ENCODE measurements around the gene GAL3ST3. TPM values are rescaled to one million over a fixed set of nuclear protein-coding genes. Genes with fewer than 3 reads are reported as not detected.
A peak's percentile ranks its signal among the peaks of the same experiment; 100 is the strongest.

Gene GAL3ST3
- total and polyA plus RNA-seq, 12 donors, result 0.07 to 4.6 (median 2.1) TPM

DNA sequence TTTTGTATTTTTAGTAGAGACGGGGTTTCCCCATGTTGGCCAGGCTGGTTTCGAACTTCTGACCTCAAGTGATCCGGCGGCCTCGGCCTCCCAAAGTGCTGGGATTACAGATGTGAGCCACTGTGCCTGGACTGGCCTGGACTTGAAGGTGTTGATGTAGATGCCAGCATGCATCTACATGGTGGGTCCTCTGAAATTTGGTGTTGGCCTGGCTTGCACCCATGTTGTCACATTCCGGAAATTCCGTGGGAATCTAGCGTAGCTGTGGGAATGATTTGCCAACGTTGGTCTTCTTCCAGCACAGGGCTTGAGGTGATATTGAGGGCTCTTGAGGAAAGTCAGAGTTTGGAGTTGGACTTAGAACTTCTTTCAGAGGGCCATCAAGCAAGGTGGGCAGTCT lies 27.6 kb upstream of the GAL3ST3 start:
- peak in 4 of 8 donors; percentile 8 to 39 (median 19) for ATAC-seq
- intact Hi-C loops (cut with DNase I), result loop anchor here in 3 of 10 donors (10.0 kb wide), 2 partner anchors 48 to 58 kb away; no protein-coding TSS in a partner anchor
- peak overlapping the region in 4 of 10 donors; percentile 14 to 61 (median 52) for H3K27ac ChIP-seq

DNA sequence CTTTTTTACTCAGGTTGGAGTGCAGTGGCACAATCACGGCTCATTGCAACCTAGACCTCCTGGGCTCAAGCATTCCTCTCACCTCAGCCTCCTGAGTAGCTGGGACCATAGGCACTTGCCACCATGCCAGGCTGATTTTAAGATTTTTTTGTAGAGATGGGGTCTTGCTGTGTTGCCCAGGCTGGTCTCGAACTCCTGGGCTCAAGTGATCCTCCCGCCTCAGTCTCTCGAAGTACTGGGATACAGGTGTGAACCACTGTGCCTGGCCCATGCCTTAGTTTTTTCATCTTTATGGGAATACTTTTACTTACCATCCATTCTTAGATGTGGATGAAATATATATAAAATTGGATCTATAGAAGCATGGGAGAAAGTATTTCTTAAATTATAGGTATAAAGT lies 26.3 kb upstream of the GAL3ST3 start:
- WGBS, 2 donors, result 98% methylated on average over 4 of the region's 4 CpGs
- peaks cover 0 to 40% (median 22%) of the 10 kb centered on the region in 9 donors for H3K4me1 ChIP-seq
- ATAC-seq (no peak), DNase-seq (no peak)
- TF ChIP-seq, protein P1, sequence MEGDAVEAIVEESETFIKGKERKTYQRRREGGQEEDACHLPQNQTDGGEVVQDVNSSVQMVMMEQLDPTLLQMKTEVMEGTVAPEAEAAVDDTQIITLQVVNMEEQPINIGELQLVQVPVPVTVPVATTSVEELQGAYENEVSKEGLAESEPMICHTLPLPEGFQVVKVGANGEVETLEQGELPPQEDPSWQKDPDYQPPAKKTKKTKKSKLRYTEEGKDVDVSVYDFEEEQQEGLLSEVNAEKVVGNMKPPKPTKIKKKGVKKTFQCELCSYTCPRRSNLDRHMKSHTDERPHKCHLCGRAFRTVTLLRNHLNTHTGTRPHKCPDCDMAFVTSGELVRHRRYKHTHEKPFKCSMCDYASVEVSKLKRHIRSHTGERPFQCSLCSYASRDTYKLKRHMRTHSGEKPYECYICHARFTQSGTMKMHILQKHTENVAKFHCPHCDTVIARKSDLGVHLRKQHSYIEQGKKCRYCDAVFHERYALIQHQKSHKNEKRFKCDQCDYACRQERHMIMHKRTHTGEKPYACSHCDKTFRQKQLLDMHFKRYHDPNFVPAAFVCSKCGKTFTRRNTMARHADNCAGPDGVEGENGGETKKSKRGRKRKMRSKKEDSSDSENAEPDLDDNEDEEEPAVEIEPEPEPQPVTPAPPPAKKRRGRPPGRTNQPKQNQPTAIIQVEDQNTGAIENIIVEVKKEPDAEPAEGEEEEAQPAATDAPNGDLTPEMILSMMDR (IDR thresholded peaks at IDR 0.05), result no peak
- H3K4me3 ChIP-seq, result no peak overlapping the region
- no peak overlapping the region for H3K27ac ChIP-seq
- peaks cover 0 to 57% (median 0%) of the 10 kb centered on the region in 9 donors for H3K36me3 ChIP-seq
- H3K27me3 ChIP-seq, result no peaks in the 10 kb centered on the region
- intact Hi-C loops (cut with DNase I), result loop anchor here in 3 of 10 donors (10.0 kb wide), 2 partner anchors 50 to 60 kb away; no protein-coding TSS in a partner anchor
- no peaks in the 10 kb centered on the region for H3K9me3 ChIP-seq

More for the DNA sequence above, 27.6 kb upstream of the GAL3ST3 start:
- Histone ChIP-seq H3K36me3 (peaks cover 0 to 57% (median 0%) of the 10 kb centered on the region in 9 donors), H3K4me1 (peaks cover 4 to 47% (median 28%) of the 10 kb centered on the region in 9 donors), H3K27me3 (no peaks in the 10 kb centered on the region), H3K4me3 (no peak overlapping the region), H3K9me3 (no peaks in the 10 kb centered on the region)
- no peak for DNase-seq
- TF ChIP-seq, protein P1 (IDR thresholded peaks at IDR 0.05), result no peak
- WGBS, 2 donors, result 77 to 80% methylated on average over 9 of the region's 9 CpGs

DNA sequence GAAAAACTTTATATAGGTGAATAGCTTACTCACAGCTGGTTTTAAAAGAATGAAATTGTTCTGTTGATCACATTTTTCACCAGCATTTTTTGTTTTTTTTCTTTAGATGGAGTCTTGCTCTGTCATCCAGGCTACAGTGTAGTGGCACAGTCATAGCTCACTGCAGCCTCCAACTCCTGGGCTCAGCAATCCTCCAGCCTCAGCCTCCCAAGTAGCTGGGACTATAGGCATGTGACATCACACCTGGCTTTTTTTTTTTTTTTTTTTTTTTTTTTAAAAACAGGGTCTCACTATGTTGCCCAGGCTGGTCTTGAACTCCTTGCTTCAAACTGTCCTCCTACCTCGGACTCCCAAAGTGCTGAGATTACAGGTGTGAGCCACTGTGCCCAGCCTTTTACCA lies 24.7 kb upstream of the GAL3ST3 start:
- Histone ChIP-seq H3K4me1 (peaks cover 6 to 44% (median 28%) of the 10 kb centered on the region in 9 donors), H3K4me3 (no peak overlapping the region), H3K36me3 (peaks cover 0 to 60% (median under 1%) of the 10 kb centered on the region in 9 donors), H3K27me3 (no peaks in the 10 kb centered on the region), H3K27ac (no peak overlapping the region), H3K9me3 (no peaks in the 10 kb centered on the region)
- intact Hi-C loops (cut with DNase I), result loop anchor here in 4 of 10 donors (5.0 to 10.0 kb wide), 3 partner anchors 44 to 61 kb away; no protein-coding TSS in a partner anchor
- TF ChIP-seq, protein P1 (IDR thresholded peaks at IDR 0.05), result no peak
- no peak for ATAC-seq
- no peak for DNase-seq
- 100% methylated on average over 1 of the region's 1 CpG for WGBS, 2 donors

DNA sequence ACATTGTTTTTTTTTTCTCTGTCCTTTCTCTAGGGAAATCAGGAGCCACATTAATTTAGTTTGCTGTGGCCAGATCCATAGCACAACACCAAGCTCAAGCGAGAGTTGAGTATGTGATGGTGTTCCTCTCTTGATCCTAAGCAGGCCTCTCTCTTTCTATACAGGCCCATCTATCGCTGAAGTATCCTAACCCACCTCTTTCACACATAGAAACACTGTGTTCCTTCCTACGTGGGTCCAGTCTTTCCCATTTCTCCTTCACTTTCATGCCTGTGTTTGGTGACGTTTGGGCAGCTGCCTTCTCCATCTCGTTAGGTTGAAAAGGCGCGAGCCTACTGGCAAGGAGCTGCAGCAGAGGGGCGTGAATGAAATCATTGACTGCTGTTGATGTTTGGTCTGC lies 23.6 kb upstream of the GAL3ST3 start:
- ATAC-seq (no peak), DNase-seq (no peak)
- Histone ChIP-seq H3K27ac (no peak overlapping the region), H3K9me3 (no peaks in the 10 kb centered on the region), H3K4me1 (peaks cover 12 to 51% (median 37%) of the 10 kb centered on the region in 9 donors), H3K27me3 (no peaks in the 10 kb centered on the region), H3K36me3 (peaks cover 0 to 64% (median 11%) of the 10 kb centered on the region in 9 donors), H3K4me3 (no peak overlapping the region)
- TF ChIP-seq, protein P1 (IDR thresholded peaks at IDR 0.05), result no peak
- intact Hi-C loops (cut with DNase I), result loop anchor here in 4 of 10 donors (5.0 to 10.0 kb wide), 3 partner anchors 45 to 62 kb away; no protein-coding TSS in a partner anchor
- 76% methylated on average over 8 of the region's 8 CpGs for WGBS, 2 donors

All from heart right ventricle (tissue), 16 donors.